Hepatocyte (in vitro differentiated cells): ENCODE results near the gene SPATA45.

Experiments used
- EZH2 ChIP-seq: fragments of 200-600 bp; sonication (generic); IDR thresholded peaks from 2 replicates; pipeline ENCODE4 v1.6.1; 2016; ENCODE audit warnings: antibody characterized with exemption, mild to moderate bottlenecking, borderline replicate concordance
- EZH2phosphoT487 ChIP-seq: fragments of 200-600 bp; sonication (generic); IDR thresholded peaks from one replicate; pipeline ENCODE4 v1.6.1; 2018; ENCODE audit warnings: antibody characterized with exemption, mild to moderate bottlenecking, low read depth, moderate library complexity; ENCODE audit not compliant: unreplicated experiment, severe bottlenecking
- TF ChIP-seq, protein P1 (sequence below): fragments of 200-600 bp; sonication (generic); IDR thresholded peaks from 2 replicates; pipeline ENCODE4 v1.5.1; 2016; ENCODE audit warnings: antibody characterized with exemption, mild to moderate bottlenecking; ENCODE audit not compliant: poor library complexity

DNA sequence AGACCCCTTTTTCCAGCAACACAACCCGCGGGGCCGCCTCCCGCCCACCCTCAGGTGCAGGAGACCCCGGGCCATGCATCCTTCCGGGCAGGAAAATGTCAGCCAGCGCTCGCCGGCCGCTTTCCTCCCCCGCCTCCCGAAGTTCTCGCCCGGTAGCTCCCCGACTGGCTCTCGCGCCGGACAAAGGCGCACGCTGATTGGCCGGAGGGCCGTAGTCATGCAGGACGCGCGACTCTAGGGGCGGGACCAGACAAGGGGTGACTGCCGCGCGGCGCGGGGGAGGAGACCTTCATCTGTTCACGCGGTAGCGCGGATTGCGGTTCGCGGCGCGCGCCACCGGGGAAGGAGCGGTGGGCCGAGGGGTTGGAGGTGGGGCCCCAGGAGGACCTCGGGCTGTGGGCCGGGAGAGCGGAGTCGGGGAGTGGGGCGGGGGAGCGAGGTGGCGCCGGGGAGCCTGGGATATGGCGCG is 10.6 kb upstream of the SPATA45 start, which contains the start of gene FLVCR1:
- TF ChIP-seq EZH2 (no peak), EZH2phosphoT487 (no peak)
- TF ChIP-seq, protein P1, sequence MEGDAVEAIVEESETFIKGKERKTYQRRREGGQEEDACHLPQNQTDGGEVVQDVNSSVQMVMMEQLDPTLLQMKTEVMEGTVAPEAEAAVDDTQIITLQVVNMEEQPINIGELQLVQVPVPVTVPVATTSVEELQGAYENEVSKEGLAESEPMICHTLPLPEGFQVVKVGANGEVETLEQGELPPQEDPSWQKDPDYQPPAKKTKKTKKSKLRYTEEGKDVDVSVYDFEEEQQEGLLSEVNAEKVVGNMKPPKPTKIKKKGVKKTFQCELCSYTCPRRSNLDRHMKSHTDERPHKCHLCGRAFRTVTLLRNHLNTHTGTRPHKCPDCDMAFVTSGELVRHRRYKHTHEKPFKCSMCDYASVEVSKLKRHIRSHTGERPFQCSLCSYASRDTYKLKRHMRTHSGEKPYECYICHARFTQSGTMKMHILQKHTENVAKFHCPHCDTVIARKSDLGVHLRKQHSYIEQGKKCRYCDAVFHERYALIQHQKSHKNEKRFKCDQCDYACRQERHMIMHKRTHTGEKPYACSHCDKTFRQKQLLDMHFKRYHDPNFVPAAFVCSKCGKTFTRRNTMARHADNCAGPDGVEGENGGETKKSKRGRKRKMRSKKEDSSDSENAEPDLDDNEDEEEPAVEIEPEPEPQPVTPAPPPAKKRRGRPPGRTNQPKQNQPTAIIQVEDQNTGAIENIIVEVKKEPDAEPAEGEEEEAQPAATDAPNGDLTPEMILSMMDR, result no peak
